Measurements from ENCODE around the gene SLIT3. TPM values are rescaled to one million over a fixed set of nuclear protein-coding genes. Genes with fewer than 3 reads are reported as not detected.
"Not testable (repeated sequence)": the region's sequence is repeated elsewhere in the genome, so short reads cannot be mapped to it uniquely, and the experiment has no call there.

Gene SLIT3
- total RNA-seq, 2 donors from 2014 or later = 6.6 to 6.7 TPM

GRCh38 chr5:169148138-169148740 lies 152.7 kb downstream of the SLIT3 start:
- intact Hi-C loops (cut with DNase I) = no loop called here
- DNase-seq = no peak
- H3K27ac ChIP-seq = peak overlapping the region in 1 of 4 donors; percentile 30
- no peaks in the 10 kb centered on the region for H3K4me1 ChIP-seq
- no peak overlapping the region for H3K4me3 ChIP-seq
- TF ChIP-seq POLR2A (IDR thresholded peaks at IDR 0.05) (no peak), CTCF (IDR thresholded peaks at IDR 0.05) (no peak)
- no peaks in the 10 kb centered on the region for H3K27me3 ChIP-seq
- H3K9me3 ChIP-seq = no peaks in the 10 kb centered on the region
- WGBS, 2 donors = 38 to 43% methylated on average over 10 of the region's 10 CpGs
- ATAC-seq = no peak
- H3K36me3 ChIP-seq (replicated peaks in 1 of 2; ENCODE audit: insufficient read depth in 1 of 2, low read depth in 2 of 2) = no peaks in the 10 kb centered on the region

GRCh38 chr5:169147534-169147933 lies 153.4 kb downstream of the SLIT3 start:
- H3K9me3 ChIP-seq = no peaks in the 10 kb centered on the region
- no peak for TF ChIP-seq POLR2A (IDR thresholded peaks at IDR 0.05)
- no peak for TF ChIP-seq CTCF (IDR thresholded peaks at IDR 0.05)
- intact Hi-C loops (cut with DNase I) = no loop called here
- peaks cover 4% of the 10 kb centered on the region for H3K4me1 ChIP-seq
- DNase-seq (no peak), ATAC-seq (no peak)
- 60 to 64% methylated on average over 4 of the region's 4 CpGs for WGBS, 2 donors
- H3K27me3 ChIP-seq = no peaks in the 10 kb centered on the region
- no peak overlapping the region for H3K27ac ChIP-seq
- no peak overlapping the region for H3K4me3 ChIP-seq
- H3K36me3 ChIP-seq (replicated peaks in 1 of 2; ENCODE audit: insufficient read depth in 1 of 2, low read depth in 2 of 2) = no peaks in the 10 kb centered on the region

- no peaks in the 10 kb centered on the region for H3K27me3 ChIP-seq
- no peaks in the 10 kb centered on the region for H3K9me3 ChIP-seq
- H3K27ac ChIP-seq = no peak overlapping the region
- no peak for DNase-seq
- no peaks in the 10 kb centered on the region for H3K36me3 ChIP-seq (replicated peaks in 1 of 2; ENCODE audit: insufficient read depth in 1 of 2, low read depth in 2 of 2)
- H3K4me1 ChIP-seq = peaks cover 12% of the 10 kb centered on the region
- intact Hi-C loops (cut with DNase I) = no loop called here
- no peak for ATAC-seq
- WGBS, 2 donors = 68 to 76% methylated on average over 8 of the region's 8 CpGs
- no peak overlapping the region for H3K4me3 ChIP-seq
- TF ChIP-seq POLR2A (IDR thresholded peaks at IDR 0.05) (no peak), CTCF (IDR thresholded peaks at IDR 0.05) (no peak)
Measured at GRCh38 chr5:169146158-169146557, 154.8 kb downstream of the SLIT3 start.

GRCh38 chr5:169142264-169142970 lies 158.5 kb downstream of the SLIT3 start:
- H3K4me1 ChIP-seq = peaks cover 20% of the 10 kb centered on the region
- ATAC-seq (peak; percentile 73), DNase-seq (peak; percentile 54 to 75 (median 72))
- peak overlapping the region; percentile 23 to 46 (median 40) for H3K27ac ChIP-seq
- H3K9me3 ChIP-seq = no peaks in the 10 kb centered on the region
- no peak overlapping the region for H3K4me3 ChIP-seq
- H3K27me3 ChIP-seq = no peaks in the 10 kb centered on the region
- no peaks in the 10 kb centered on the region for H3K36me3 ChIP-seq (replicated peaks in 1 of 2; ENCODE audit: insufficient read depth in 1 of 2, low read depth in 2 of 2)
- intact Hi-C loops (cut with DNase I) = no loop called here
- WGBS, 2 donors = 11 to 19% methylated on average over 3 of the region's 3 CpGs
- TF ChIP-seq POLR2A (IDR thresholded peaks at IDR 0.05) (no peak), CTCF (IDR thresholded peaks at IDR 0.05) (peak in 1 of 7 experiments; percentile 5)

GRCh38 chr5:169140215-169140614 lies 160.7 kb downstream of the SLIT3 start:
- intact Hi-C loops (cut with DNase I); DNase-seq; H3K9me3 ChIP-seq; H3K4me3 ChIP-seq; H3K27me3 ChIP-seq; H3K36me3 ChIP-seq (replicated peaks in 1 of 2; ENCODE audit: insufficient read depth in 1 of 2, low read depth in 2 of 2); ATAC-seq: not testable (repeated sequence)
- Histone ChIP-seq H3K27ac (peak overlapping the region in 2 of 4 donors; percentile 31 to 36), H3K4me1 (peaks cover 20% of the 10 kb centered on the region)
- WGBS, 2 donors = 70 to 82% methylated on average over 8 to 9 of the region's 9 CpGs
